HepG2 (cell line): Measurements from ENCODE around the gene CHRNB2. TPM values are rescaled to one million over a fixed set of nuclear protein-coding genes. Genes with fewer than 3 reads are reported as not detected.
A peak's percentile ranks its signal among the peaks of the same experiment; 100 is the strongest.

ENCODE experiments used
- DMTF1 ChIP-seq: sonication (generic); formaldehyde crosslinking; IDR thresholded peaks from 2 replicates; pipeline ENCODE4 v1.4.0; 2020; ENCODE audit warnings: mild to moderate bottlenecking, missing genetic modification reagents
- ETV6 ChIP-seq: sonication (generic); formaldehyde crosslinking; conservative IDR thresholded peaks from 2 replicates; pipeline ENCODE4 v1.4.0; 2020; ENCODE audit warnings: missing genetic modification reagents
- IKZF5 ChIP-seq: IDR thresholded peaks from 2 replicates; pipeline ENCODE4 v1.6.1; 2018; ENCODE audit warnings: missing genetic modification reagents, mild to moderate bottlenecking, missing compliant biosample characterization
- KDM3A ChIP-seq: IDR thresholded peaks from 2 replicates; pipeline ENCODE4 v1.6.1; 2018; ENCODE audit warnings: low read depth, missing compliant biosample characterization
- RBFOX2 ChIP-seq: fragments of 200-400 bp; formaldehyde crosslinking; IDR thresholded peaks from 2 replicates; pipeline ENCODE4 v1.6.1; 2017; ENCODE audit warnings: low read depth, mild to moderate bottlenecking, low read length
- REST ChIP-seq, 2 experiments: IDR thresholded peaks; 2 replicates each; pipeline ENCODE4 v1.6.1; 2011 to 2012; ENCODE audit warnings: low read length in 2 of 2, borderline replicate concordance in 1 of 2, low read depth in 1 of 2, mild to moderate bottlenecking in 1 of 2, moderate library complexity in 1 of 2
- SETDB1 ChIP-seq: sonication (generic); formaldehyde crosslinking; IDR thresholded peaks from 2 replicates; pipeline ENCODE4 v1.5.1; 2020; ENCODE audit warnings: missing genetic modification reagents, mild to moderate bottlenecking, borderline replicate concordance
- SMC3 ChIP-seq: IDR thresholded peaks from 2 replicates; pipeline ENCODE4 v1.6.1; 2011; ENCODE audit warnings: low read length, improper control_type of control experiment
- SP2 ChIP-seq: sonication (generic); formaldehyde crosslinking; IDR thresholded peaks from 2 replicates; pipeline ENCODE4 v1.5.1; 2020; ENCODE audit warnings: mild to moderate bottlenecking, missing genetic modification reagents
- TAF1 ChIP-seq: sonication (generic); formaldehyde crosslinking; IDR thresholded peaks from 2 replicates; pipeline ENCODE4 v1.4.0; 2020; ENCODE audit warnings: missing genetic modification reagents
- ZBTB10 ChIP-seq: sonication (generic); formaldehyde crosslinking; IDR thresholded peaks from 2 replicates; pipeline ENCODE4 v1.4.0; 2020; ENCODE audit warnings: missing genetic modification reagents, borderline replicate concordance
- ZBTB8A ChIP-seq: sonication (generic); formaldehyde crosslinking; IDR thresholded peaks from 2 replicates; pipeline ENCODE4 v1.4.0; 2020; ENCODE audit warnings: mild to moderate bottlenecking, low read depth, missing genetic modification reagents, borderline replicate concordance
- ZNF138 ChIP-seq: sonication (generic); formaldehyde crosslinking; IDR thresholded peaks from 2 replicates; pipeline ENCODE4 v1.5.0; 2020; ENCODE audit warnings: mild to moderate bottlenecking, low read depth, missing genetic modification reagents
- ZNF354B ChIP-seq: sonication (generic); formaldehyde crosslinking; IDR thresholded peaks from 2 replicates; pipeline ENCODE4 v1.8.0; 2022; ENCODE audit warnings: mild to moderate bottlenecking, missing genetic modification reagents
- ZNF44 ChIP-seq: sonication (generic); formaldehyde crosslinking; IDR thresholded peaks from 2 replicates; pipeline ENCODE4 v1.5.1; 2020; ENCODE audit warnings: mild to moderate bottlenecking, missing genetic modification reagents
- ZNF784 ChIP-seq: sonication (generic); formaldehyde crosslinking; IDR thresholded peaks from 2 replicates; pipeline ENCODE4 v1.5.1; 2020; ENCODE audit warnings: missing genetic modification reagents, mild to moderate bottlenecking, borderline replicate concordance
- polyA plus RNA-seq, 8 experiments: library from polyadenylated mRNA; depleted of rRNA in 3 of 8; stranded (reverse) in 7 of 8; unstranded in 1 of 8; fragments of >200 nt; fragmentation: Illumina TruSeq in 4 of 8; extraction: Trizol in 4 of 8; gene quantifications; 2 replicates each; pipeline versions ENCODE4 v1.2.1 to v1.2.3, GENCODE V29; 2011 to 2016; ENCODE audit warnings: low read depth in 4 of 8, missing spikeins in 1 of 8, mixed read lengths in 1 of 8; ENCODE audit not compliant: insufficient read depth in 1 of 8
- total RNA-seq, 5 experiments: library from RNA; depleted of rRNA; stranded (reverse); fragments of >200 nt; fragmentation: Illumina TruSeq; extraction: Trizol; gene quantifications; 2 replicates each; pipeline ENCODE4 v1.2.3, GENCODE V29; 2016; ENCODE audit warnings: low read depth in 1 of 5

CHRNB2 gene
- total and polyA plus RNA-seq, 2 of the 13 experiments (the other 11 are each of a cell fraction or from before 2014, with no cell fraction given): 0.03 to 0.07 TPM

GRCh38 chr1:154607609-154608396, 40.2 kb downstream of the CHRNB2 start, which contains the start of gene ADAR (continued):
- TF ChIP-seq DMTF1 (CRISPR knock-in tag): no peak
- TF ChIP-seq SP2 (CRISPR knock-in tag): no peak
- no peak for TF ChIP-seq ZBTB8A (CRISPR knock-in tag)
- TF ChIP-seq REST (IDR thresholded peaks at IDR 0.05; ENCODE audit: borderline replicate concordance in 1 of 2, low read depth in 1 of 2, low read length in 2 of 2): peak in 1 of 2 experiments; percentile 44; a peak in 1 of 4 replicates
- peak; percentile 79 for TF ChIP-seq RBFOX2
- TF ChIP-seq SETDB1 (CRISPR knock-in tag): no peak
- no peak for TF ChIP-seq ZNF354B (CRISPR knock-in tag)
- TF ChIP-seq ZNF138 (CRISPR knock-in tag): no peak; the same call in 1 of the 2 replicates
- no peak for TF ChIP-seq ZBTB10 (CRISPR knock-in tag)
- TF ChIP-seq KDM3A (CRISPR knock-in tag): no peak; the same call in 1 of the 2 replicates
- TF ChIP-seq ZNF784: no peak
- no peak for TF ChIP-seq SMC3
- TF ChIP-seq TAF1: no peak; the same call in 1 of the 2 replicates
- TF ChIP-seq ZNF44 (CRISPR knock-in tag): no peak
- no peak for TF ChIP-seq IKZF5 (CRISPR knock-in tag)
- TF ChIP-seq ETV6 (CRISPR knock-in tag): no peak; the same call in 1 of the 2 replicates
